ENCODE data around the gene RMI1.
A peak's percentile ranks its signal among the peaks of the same experiment; 100 is the strongest.

DNA sequence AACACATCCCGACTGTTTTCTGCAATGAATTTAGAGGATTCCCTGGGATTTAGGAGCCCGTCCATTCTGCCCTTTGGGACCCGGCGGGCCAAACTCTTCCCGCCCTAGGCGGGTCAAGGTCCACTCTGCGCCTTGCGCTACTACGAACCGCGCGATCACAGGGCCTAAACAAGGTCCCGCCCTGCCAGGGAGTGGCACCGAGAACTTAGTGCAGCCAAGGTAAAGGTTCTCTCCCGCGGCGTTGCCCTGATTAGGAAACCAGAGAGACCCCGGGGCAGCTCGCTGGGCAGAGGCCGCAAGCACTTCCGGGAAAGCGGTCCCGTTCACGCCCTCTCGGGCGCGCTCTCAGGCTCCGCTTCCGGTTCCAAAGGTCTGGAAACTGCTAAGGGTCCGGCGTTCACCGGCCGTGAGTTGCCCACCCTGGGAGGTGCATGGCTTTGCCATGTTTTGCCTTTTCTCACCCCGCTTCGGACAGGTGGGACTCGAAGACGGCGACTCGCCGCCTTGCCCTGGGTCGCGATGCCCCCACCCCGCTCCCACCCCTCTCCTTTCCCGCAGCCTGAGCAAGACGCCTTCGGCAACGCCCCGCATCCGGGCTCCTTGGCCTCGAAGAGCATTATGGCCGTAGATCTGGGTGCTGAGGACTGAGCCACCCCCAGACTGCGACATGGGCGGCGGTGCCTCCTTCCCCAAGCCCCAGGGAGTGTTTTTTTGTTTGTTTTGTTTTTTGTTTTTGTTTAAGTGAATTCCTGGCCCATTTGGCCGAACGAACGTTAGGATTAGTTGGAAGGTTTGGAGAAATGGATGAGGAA lies 24.0 kb upstream of the RMI1 start:
- no peak for TF ChIP-seq BCL11A (IDR thresholded peaks at IDR 0.05; ENCODE audit: low read depth in 2 of 2, low read length in 2 of 2)
- no peak for TF ChIP-seq RFX5 (IDR thresholded peaks at IDR 0.05; ENCODE audit: borderline replicate concordance, low read depth, low read length)
- TF ChIP-seq POLR2AphosphoS5 (IDR thresholded peaks at IDR 0.05; ENCODE audit: low read depth, low read length), result no peak
- TF ChIP-seq, protein P1, sequence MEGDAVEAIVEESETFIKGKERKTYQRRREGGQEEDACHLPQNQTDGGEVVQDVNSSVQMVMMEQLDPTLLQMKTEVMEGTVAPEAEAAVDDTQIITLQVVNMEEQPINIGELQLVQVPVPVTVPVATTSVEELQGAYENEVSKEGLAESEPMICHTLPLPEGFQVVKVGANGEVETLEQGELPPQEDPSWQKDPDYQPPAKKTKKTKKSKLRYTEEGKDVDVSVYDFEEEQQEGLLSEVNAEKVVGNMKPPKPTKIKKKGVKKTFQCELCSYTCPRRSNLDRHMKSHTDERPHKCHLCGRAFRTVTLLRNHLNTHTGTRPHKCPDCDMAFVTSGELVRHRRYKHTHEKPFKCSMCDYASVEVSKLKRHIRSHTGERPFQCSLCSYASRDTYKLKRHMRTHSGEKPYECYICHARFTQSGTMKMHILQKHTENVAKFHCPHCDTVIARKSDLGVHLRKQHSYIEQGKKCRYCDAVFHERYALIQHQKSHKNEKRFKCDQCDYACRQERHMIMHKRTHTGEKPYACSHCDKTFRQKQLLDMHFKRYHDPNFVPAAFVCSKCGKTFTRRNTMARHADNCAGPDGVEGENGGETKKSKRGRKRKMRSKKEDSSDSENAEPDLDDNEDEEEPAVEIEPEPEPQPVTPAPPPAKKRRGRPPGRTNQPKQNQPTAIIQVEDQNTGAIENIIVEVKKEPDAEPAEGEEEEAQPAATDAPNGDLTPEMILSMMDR (IDR thresholded peaks at IDR 0.05; ENCODE audit: control extremely low read depth in 1 of 3, insufficient read depth in 1 of 3, low read depth in 1 of 3, low read length in 3 of 3), result no peak
- TF ChIP-seq NRF1 (IDR thresholded peaks at IDR 0.05; ENCODE audit: low read depth, low read length), result no peak
- 0 out of 2 replicates have a peak, but pooled peaks have one; percentile 33 for TF ChIP-seq PHF8 (conservative IDR thresholded peaks at IDR 0.05; ENCODE audit: low read depth, low read length)
- TF ChIP-seq RBBP5 (IDR thresholded peaks at IDR 0.05; ENCODE audit: borderline replicate concordance, low read depth, low read length), result no peak
- TF ChIP-seq POLR2A (IDR thresholded peaks at IDR 0.05; ENCODE audit: control extremely low read depth in 1 of 2, low read depth in 2 of 2, low read length in 2 of 2), result no peak
